Measurements from ENCODE around the gene RNASE2.
"Not testable (repeated sequence)": the region's sequence is repeated elsewhere in the genome, so short reads cannot be mapped to it uniquely, and the experiment has no call there.

RNASE2 gene

DNA sequence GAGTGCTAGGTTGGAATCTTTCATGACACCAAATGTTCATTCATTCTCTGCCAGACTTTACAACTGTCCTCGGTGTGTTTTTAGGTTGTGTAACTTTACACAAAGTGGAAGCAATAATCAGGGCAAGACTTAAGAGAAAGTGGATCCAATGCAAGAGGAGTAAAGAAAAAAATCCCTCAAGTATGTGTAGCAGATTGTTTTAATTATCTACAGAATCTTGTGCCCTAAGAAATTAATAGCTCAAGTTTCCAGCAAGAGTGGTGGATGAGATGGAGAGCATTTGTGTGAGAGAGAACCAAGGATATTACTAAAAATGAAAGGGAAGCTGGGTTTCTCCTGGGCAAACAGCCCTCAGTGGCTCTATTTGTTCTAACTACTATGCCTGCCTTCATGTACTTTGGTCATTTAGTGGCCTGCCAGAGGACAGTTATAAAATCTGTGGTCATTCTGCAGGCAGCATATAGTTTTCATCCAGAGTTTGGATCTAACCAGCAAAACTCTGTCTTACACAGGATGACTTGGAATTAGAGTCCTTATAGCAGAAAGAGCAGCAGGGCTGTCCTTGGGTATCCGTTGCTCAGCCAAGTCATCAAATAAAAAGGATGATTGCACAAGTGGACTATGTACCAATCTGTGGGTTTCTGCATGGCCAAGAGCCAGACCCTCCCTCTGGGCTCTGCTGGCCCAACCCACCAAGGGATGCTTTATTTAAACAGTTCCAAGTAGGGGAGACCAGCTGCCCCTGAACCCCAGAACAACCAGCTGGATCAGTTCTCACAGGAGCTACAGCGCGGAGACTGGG, at the start of gene RNASE2:
Gene RNASE2 (plus strand): TSS at position 752 of the 802 bp plus-strand sequence. CDS start 285 bp downstream, outside the sequence.
- not testable (repeated sequence) for DNase-seq (ENCODE audit: low read depth in 2 of 2)

DNA sequence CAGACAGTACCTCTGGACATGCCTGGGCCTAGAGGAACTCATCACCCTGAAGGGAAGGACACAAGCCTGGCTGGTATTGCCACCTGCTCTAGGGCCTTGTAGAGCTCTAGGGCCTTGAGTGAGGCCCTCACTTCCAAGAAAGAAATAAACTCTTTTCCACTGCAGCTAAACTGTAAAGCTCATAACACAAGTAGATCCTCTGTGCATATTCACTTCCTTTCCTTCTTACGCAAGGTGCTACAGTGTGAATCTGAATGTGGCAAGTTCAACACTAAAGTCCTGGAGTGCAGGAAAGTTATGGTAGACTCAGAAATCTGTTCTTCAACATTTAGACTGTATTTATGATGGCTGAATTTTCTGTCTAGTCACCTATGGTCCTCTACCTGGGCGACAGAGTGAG, 49.6 kb upstream of the RNASE2 start:
- DNase-seq (ENCODE audit: low read depth in 2 of 2): no peak

GRCh38 chr14:20907214-20907613, 48.1 kb upstream of the RNASE2 start:
- DNase-seq (ENCODE audit: low read depth in 2 of 2): no peak

GRCh38 chr14:20910822-20911221, 44.5 kb upstream of the RNASE2 start:
- DNase-seq (ENCODE audit: low read depth in 2 of 2): not testable (repeated sequence)

GRCh38 chr14:20919038-20919756, 36.1 kb upstream of the RNASE2 start:
- DNase-seq (ENCODE audit: low read depth in 2 of 2): not testable (repeated sequence)

- DNase-seq (ENCODE audit: low read depth in 2 of 2): not testable (repeated sequence)
Measured at GRCh38 chr14:20923766-20924297, 31.5 kb upstream of the RNASE2 start.

GRCh38 chr14:20934148-20934762, 21.0 kb upstream of the RNASE2 start:
- DNase-seq (ENCODE audit: low read depth in 2 of 2): no peak

DNA sequence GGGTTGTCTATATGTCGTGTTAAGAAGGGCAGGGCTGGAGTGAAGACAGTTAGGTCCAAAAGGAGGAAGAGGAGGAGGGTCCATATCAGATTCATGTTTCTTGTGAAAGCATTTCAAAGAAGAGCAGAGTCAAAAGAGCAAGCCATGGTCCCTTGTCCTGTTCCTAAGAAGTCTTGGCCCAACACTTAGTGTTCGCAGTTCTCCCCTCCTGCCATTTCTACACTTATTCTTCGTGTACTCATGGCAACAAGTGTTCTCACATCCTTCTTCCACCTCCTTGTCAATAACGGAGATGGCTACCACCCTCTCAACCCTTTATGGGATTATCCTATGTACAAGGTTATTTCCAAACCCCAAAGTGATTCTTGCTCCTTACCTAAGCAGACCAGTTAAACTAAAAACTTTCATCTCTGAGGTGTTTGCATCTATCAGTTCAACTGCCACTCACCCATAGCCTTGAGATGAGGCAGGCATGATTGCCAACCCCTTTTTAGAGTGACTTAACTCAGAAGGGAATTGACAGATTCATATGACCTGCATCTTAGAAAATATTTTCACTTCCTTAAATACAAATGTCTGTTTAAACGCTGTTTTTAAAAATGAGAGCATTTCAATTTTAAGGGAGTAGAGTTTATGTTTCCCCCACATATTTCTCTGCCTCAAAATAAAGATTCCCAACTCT, 19.8 kb upstream of the RNASE2 start:
- DNase-seq (ENCODE audit: low read depth in 2 of 2): no peak

DNA sequence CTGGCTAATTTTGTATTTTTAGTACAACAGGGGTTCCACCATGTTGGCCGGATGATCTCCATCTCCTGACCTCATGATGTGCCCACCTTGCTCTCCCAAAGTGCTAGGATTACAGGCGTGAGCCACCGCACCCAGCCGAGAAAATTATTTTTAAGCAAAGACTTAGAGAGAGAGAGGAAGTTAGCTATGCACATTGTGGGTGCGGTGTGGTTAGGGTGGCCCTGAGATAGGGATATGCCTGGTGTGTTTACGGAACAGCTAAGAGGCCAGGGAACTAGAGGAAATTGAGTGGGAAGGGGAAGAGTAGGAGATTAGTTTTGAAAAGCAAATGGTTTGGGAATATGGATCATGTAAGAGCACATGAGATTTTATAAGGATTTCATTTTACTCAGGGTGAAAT, 10.1 kb upstream of the RNASE2 start:
- DNase-seq (ENCODE audit: low read depth in 2 of 2): not testable (repeated sequence)

DNA sequence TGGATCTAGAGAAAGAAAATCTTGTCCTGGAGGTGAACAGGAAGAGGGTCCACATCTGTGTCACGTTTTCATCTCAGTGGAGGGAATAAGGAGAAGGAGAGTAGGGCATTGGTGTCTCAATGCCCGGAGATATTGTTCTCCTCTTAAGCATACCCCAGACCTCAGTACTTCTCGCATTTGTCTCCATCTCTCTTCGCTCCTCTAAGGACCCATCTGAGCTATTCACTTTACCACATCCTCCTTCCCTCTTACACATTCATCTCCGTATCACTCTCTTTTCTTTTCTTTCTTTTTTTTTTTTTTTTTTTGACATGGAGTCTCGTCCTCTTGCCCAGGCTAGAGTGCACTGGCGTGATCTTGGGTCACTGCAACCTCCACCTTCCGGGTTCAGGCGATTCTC, 8.6 kb upstream of the RNASE2 start:
- DNase-seq (ENCODE audit: low read depth in 2 of 2): not testable (repeated sequence)

DNA sequence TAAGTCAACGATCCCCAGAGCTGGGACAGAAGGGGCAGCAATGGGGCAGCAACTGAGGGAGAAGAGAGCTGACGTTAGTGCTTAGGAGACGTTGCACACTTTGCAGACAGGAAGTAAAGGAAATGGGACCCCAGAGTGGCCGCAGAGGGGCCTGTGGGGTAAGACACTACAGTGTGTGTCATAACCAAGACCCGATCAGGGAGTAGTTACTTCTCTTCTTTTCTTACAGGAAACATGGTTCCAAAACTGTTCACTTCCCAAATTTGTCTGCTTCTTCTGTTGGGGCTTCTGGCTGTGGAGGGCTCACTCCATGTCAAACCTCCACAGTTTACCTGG, 219 bp downstream of the RNASE2 start:
- not testable (repeated sequence) for DNase-seq (ENCODE audit: low read depth in 2 of 2)

DNA sequence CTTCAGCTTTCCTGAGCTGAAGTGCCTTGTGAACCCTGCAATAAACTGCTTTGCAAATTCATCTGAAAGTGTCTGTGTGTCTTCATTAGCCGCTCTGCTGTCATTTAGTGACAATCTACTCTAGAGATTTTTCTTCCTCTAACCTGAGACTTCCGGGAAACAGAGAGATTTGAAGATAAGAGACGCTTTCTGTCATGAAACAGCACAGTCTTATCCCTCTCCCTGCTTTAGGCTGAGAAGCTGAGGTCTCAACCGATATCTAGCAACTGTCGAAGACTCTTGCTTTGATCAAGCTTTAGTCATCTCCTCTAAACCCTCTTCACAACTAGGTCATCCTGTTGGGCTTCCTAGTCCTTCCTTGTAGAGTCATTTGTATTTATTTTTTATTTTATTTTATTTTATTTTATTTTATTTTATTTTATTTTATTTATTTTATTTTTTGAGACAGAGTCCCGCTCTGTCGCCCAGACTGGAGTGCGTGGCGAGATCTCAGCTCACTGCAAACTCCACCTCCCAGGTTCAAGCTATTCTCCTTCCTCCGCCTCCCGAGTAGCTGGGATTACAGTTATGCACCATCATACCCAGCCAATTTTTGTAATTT, 1.2 kb downstream of the RNASE2 start:
- DNase-seq (ENCODE audit: low read depth in 2 of 2): no peak

- not testable (repeated sequence) for DNase-seq (ENCODE audit: low read depth in 2 of 2)
Measured at GRCh38 chr14:20958946-20959345, 3.7 kb downstream of the RNASE2 start.

DNA sequence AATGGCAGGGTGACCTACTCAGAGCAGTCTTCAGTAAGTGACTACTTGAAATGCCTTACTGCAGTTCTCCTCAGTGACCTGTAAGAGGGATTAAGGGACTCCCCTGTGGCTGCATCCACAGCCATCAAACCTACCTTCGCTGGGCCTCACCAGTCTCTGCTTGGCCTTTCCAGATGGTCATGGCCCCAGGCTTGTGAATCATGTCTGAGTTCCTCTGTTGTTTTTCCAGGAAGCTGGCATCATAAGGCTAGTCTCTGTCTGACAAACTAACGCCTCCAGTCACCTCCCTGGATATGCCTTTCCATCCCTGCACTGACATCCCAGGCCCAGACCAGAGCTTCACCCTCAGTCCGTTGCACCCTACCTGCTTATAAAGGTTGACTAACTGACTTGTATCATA, 14.0 kb downstream of the RNASE2 start:
- DNase-seq (ENCODE audit: low read depth in 2 of 2): no peak

- no peak for DNase-seq (ENCODE audit: low read depth in 2 of 2)
Measured at GRCh38 chr14:20970647-20970982, 15.3 kb downstream of the RNASE2 start.

- DNase-seq (ENCODE audit: low read depth in 2 of 2): peak; percentile 49 to 50
Measured at GRCh38 chr14:20970983-20971704, 15.9 kb downstream of the RNASE2 start.

DNA sequence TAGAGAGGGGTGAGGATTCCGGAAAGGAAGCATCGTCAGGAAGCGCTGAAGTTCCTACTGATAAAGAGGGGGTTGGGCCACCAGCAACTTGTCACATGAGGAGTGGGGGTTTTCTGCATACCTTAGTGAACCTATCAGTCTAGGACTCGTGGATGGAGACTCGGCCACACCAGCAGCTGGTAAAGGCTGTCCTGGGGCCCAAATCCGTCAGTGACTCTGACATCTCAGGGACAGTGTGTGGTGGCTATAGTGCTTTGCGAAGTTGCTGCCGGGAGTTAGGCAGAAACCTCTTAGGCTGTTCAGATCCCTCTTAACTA, 16.4 kb downstream of the RNASE2 start:
- no peak for DNase-seq (ENCODE audit: low read depth in 2 of 2)

- DNase-seq (ENCODE audit: low read depth in 2 of 2): no peak
Measured at GRCh38 chr14:20973501-20973900, 18.2 kb downstream of the RNASE2 start.

- no peak for DNase-seq (ENCODE audit: low read depth in 2 of 2)
Measured at GRCh38 chr14:20976291-20976690, 21.0 kb downstream of the RNASE2 start.

DNA sequence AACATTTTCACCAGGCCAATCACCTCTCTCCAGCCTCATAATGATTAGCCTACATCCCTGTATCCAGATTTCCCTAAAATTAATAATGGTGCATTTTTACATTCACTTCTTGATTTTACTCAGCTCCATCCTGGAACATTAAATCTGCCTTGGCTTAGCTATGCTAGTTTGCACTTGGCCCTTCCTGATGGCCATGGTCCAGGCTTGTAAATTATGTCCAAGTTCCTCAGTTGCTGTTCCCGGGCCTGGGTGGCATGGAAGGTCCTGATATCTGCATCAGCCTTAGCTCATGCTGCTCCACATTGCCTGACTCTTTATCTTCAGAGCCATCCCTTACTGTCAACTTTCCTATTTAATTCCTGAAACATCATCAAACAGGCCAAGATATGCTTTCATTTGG, 23.4 kb downstream of the RNASE2 start:
- DNase-seq (ENCODE audit: low read depth in 2 of 2): no peak

- DNase-seq (ENCODE audit: low read depth in 2 of 2): no peak
Measured at GRCh38 chr14:20980906-20981305, 25.6 kb downstream of the RNASE2 start.
